GM19372 (cell line): ENCODE data around the gene CMC1.
"Not testable (repeated sequence)": the region's sequence is repeated elsewhere in the genome, so short reads cannot be mapped to it uniquely, and the experiment has no call there.

Experiments used
- ATAC-seq: cut with Tn5 transposase; IDR thresholded peaks from one replicate; pipeline ENCODE4 v1.9.1; 2021; ENCODE audit warnings: mild to moderate bottlenecking, low read depth, moderate library complexity; ENCODE audit not compliant: unreplicated experiment

Gene CMC1

GRCh38 chr3:28243424-28244106, 2.1 kb downstream of the CMC1 start:
- ATAC-seq, result no peak

GRCh38 chr3:28244491-28244890, 3.1 kb downstream of the CMC1 start:
- no peak for ATAC-seq

GRCh38 chr3:28247286-28247685, 5.9 kb downstream of the CMC1 start:
- ATAC-seq, result no peak

- ATAC-seq, result no peak
Observed at GRCh38 chr3:28250999-28251398, 9.6 kb downstream of the CMC1 start.

- ATAC-seq, result no peak
Observed at GRCh38 chr3:28252001-28252431, 10.6 kb downstream of the CMC1 start.

GRCh38 chr3:28253040-28253715, 11.8 kb downstream of the CMC1 start:
- ATAC-seq, result no peak

GRCh38 chr3:28262001-28262400, 20.6 kb downstream of the CMC1 start:
- ATAC-seq, result no peak

GRCh38 chr3:28265641-28266040, 24.2 kb downstream of the CMC1 start:
- ATAC-seq, result no peak

GRCh38 chr3:28267984-28268849, 26.8 kb downstream of the CMC1 start:
- no peak for ATAC-seq

- no peak for ATAC-seq
Observed at GRCh38 chr3:28268989-28269388, 27.6 kb downstream of the CMC1 start.

- ATAC-seq, result not testable (repeated sequence)
Observed at GRCh38 chr3:28269884-28270283, 28.5 kb downstream of the CMC1 start.

- ATAC-seq, result no peak
Observed at GRCh38 chr3:28273837-28274236, 32.4 kb downstream of the CMC1 start.

- no peak for ATAC-seq
Observed at GRCh38 chr3:28278918-28279317, 37.5 kb downstream of the CMC1 start.

GRCh38 chr3:28279770-28280169, 38.4 kb downstream of the CMC1 start:
- no peak for ATAC-seq

GRCh38 chr3:28280781-28281180, 39.4 kb downstream of the CMC1 start:
- ATAC-seq, result no peak

- ATAC-seq, result peak; percentile 95
Observed at GRCh38 chr3:28286595-28286994, 45.2 kb downstream of the CMC1 start.

GRCh38 chr3:28287046-28287445, 45.6 kb downstream of the CMC1 start:
- ATAC-seq, result no peak

- no peak for ATAC-seq
Observed at GRCh38 chr3:28290863-28291300, 49.5 kb downstream of the CMC1 start.

GRCh38 chr3:28291577-28291976, 50.2 kb downstream of the CMC1 start:
- ATAC-seq, result no peak

GRCh38 chr3:28292622-28293021, 51.2 kb downstream of the CMC1 start:
- no peak for ATAC-seq
